ENCODE measurements around the gene IL17C. TPM values are rescaled to one million over a fixed set of nuclear protein-coding genes. Genes with fewer than 3 reads are reported as not detected.

The IL17C gene
- total and polyA plus RNA-seq, 2 of the 8 experiments (the other 6 are each of a cell fraction or from before 2014, with no cell fraction given) = 1.1 to 1.9 TPM

- Histone ChIP-seq H3K9ac (replicated peaks in 1 of 4; ENCODE audit: extremely low read depth in 1 of 4, low read depth in 3 of 4, low read length in 3 of 4) (no peak overlapping the region), H3K4me2 (ENCODE audit: insufficient read depth in 1 of 2, low read depth in 2 of 2, low read length in 2 of 2) (no peak overlapping the region), H2BK12ac (ENCODE audit: low read depth, low read length) (no peak overlapping the region), H3K18ac (ENCODE audit: extremely low read depth, low read length) (no peak overlapping the region), H3K27ac (ENCODE audit: low read depth, low read length) (no peak overlapping the region), H3K79me2 (ENCODE audit: control insufficient read depth in 1 of 2, insufficient read depth in 2 of 2, low read length in 2 of 2) (peaks cover 0 to 22% of the 10 kb centered on the region in 2 experiments; a peak in 2 of 4 replicates), H3K56ac (replicated peaks; ENCODE audit: insufficient read length, low read depth, low read length) (no peak overlapping the region), H4K8ac (ENCODE audit: extremely low read depth, insufficient read depth, low read length) (no peak overlapping the region), H4K5ac (ENCODE audit: insufficient read length, low read depth, low read length) (no peak overlapping the region), H2AFZ (ENCODE audit: low read length) (no peak overlapping the region), H3K36me3 (ENCODE audit: control insufficient read depth in 2 of 4, insufficient read depth in 4 of 4, low read length in 3 of 4) (peaks cover 15 to 31% (median 27%) of the 10 kb centered on the region in 4 experiments), H3K79me1 (ENCODE audit: low read depth, low read length) (no peaks in the 10 kb centered on the region), H3K23me2 (ENCODE audit: low read depth, low read length) (no peaks in the 10 kb centered on the region), H3K14ac (ENCODE audit: insufficient read length) (no peak overlapping the region), H3K23ac (ENCODE audit: insufficient read length) (no peak overlapping the region), H3K9me3 (ENCODE audit: insufficient read depth in 2 of 2, low read depth in 1 of 2, low read length in 1 of 2) (no peaks in the 10 kb centered on the region), H3K27me3 (replicated peaks in 1 of 4; ENCODE audit: control insufficient read depth in 3 of 4, extremely low read depth in 1 of 4, insufficient read depth in 3 of 4, low read length in 3 of 4) (no peaks in the 10 kb centered on the region), H4K91ac (replicated peaks; ENCODE audit: insufficient read length, low read length) (no peak overlapping the region), H4K20me1 (replicated peaks in 1 of 2; ENCODE audit: control insufficient read depth in 1 of 2, insufficient read depth in 2 of 2, low read length in 2 of 2) (peaks cover 3 to 19% of the 10 kb centered on the region in 2 experiments), H2BK5ac (ENCODE audit: low read depth, low read length) (no peak overlapping the region), H2BK15ac (ENCODE audit: low read length) (no peak overlapping the region), H3K4me3 (ENCODE audit: extremely low read depth in 1 of 4, insufficient read depth in 2 of 4, low read depth in 3 of 4, low read length in 4 of 4) (no peak overlapping the region), H2BK20ac (ENCODE audit: low read length) (no peak overlapping the region), H3K4ac (replicated peaks; ENCODE audit: insufficient read length, low read depth, low read length) (no peak overlapping the region), H2AK5ac (ENCODE audit: low read depth, low read length) (no peak overlapping the region), H2BK120ac (replicated peaks; ENCODE audit: low read depth, low read length) (no peak overlapping the region), H3K4me1 (replicated peaks in 1 of 4; ENCODE audit: control insufficient read depth in 3 of 4, insufficient read depth in 4 of 4, low read length in 3 of 4) (peaks cover 0 to 3% (median 0%) of the 10 kb centered on the region in 4 experiments; a peak in 2 of 7 replicates)
- no peak for FAIRE-seq
- POLR2A ChIA-PET (ENCODE audit: partially characterized antibody) = interaction anchor here (0.9 kb wide), 1 partner anchor 9 kb away, joined by 3 read pairs; no protein-coding TSS in a partner anchor
- no peak for DNase-seq (ENCODE audit: low read depth in 1 of 2, low spot score in 2 of 2)
- TF ChIP-seq CTBP2 (IDR thresholded peaks at IDR 0.05; ENCODE audit: borderline replicate concordance, insufficient read depth, insufficient read length, low read length) (no peak), RAD21 (IDR thresholded peaks at IDR 0.05 in 1 of 2, conservative IDR thresholded peaks at IDR 0.05 in 1 of 2; ENCODE audit: low read depth in 2 of 2, low read length in 2 of 2) (no peak), SAP30 (IDR thresholded peaks at IDR 0.05; ENCODE audit: insufficient read depth, insufficient replicate concordance, low read length) (no peak), RBBP5 (IDR thresholded peaks at IDR 0.05; ENCODE audit: borderline replicate concordance, low read depth, low read length) (no peak), EP300 (IDR thresholded peaks at IDR 0.05; ENCODE audit: borderline replicate concordance in 1 of 2, low read depth in 2 of 2, low read length in 2 of 2) (no peak), BRCA1 (IDR thresholded peaks at IDR 0.05; ENCODE audit: low read depth, low read length) (no peak), HDAC6 (IDR thresholded peaks at IDR 0.05; ENCODE audit: low read depth, low read length) (no peak), CTCF (IDR thresholded peaks at IDR 0.05; ENCODE audit: control extremely low read depth in 1 of 3, insufficient read depth in 1 of 3, low read depth in 1 of 3, low read length in 3 of 3) (no peak)
- 92% methylated on average over 3 of the region's 3 CpGs; no CpG with 5 or more reads in 1 of the 2 experiments for WGBS, 2 experiments (ENCODE audit: extremely low coverage in 1 of 2, insufficient coverage in 1 of 2, insufficient read length in 1 of 2, insufficient replicate concordance in 2 of 2, low coverage in 1 of 2, low lambda C conversion rate in 2 of 2, missing lambda C conversion rate in 1 of 2)
- CTCF ChIA-PET (ENCODE audit: partially characterized antibody) = interaction anchor here (0.6 to 1.3 kb wide), 5 partner anchors 9 to 94 kb away, joined by 3 to 5 read pairs (median 4); no protein-coding TSS in a partner anchor
Observed at GRCh38 chr16:88596483-88596882, 41.9 kb upstream of the IL17C start.

All from H1 (cell line).